HG03520 (cell line): ENCODE measurements around the gene TEX44.
"Not testable (repeated sequence)": the region's sequence is repeated elsewhere in the genome, so short reads cannot be mapped to it uniquely, and the experiment has no call there.

Experiments used
- ATAC-seq: cut with Tn5 transposase; IDR thresholded peaks from one replicate; pipeline ENCODE4 v1.9.1; 2021; ENCODE audit warnings: mild to moderate bottlenecking, moderate library complexity; ENCODE audit not compliant: unreplicated experiment

TEX44 gene

DNA sequence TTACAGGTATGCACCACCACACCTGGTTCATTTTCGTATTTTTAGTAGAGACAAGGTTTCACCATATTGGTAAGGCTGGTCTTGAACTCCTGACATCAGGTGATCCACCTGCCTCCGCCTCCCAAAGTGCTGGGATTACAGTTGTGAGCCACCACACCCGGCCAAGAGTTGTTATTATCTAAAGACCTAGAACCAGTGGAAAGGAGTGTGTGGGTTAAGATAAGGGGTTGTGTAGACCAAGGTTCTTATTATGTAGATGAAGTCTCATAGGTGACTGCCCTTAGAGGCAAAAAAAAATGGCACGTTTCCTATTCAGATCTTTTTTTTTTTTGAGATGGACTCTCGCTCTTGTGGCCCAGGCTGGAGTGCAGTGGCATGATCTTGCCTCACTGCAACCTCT, 21.7 kb upstream of the TEX44 start:
- not testable (repeated sequence) for ATAC-seq

GRCh38 chr2:231571661-231572191, 20.9 kb upstream of the TEX44 start:
- no peak for ATAC-seq

- ATAC-seq: no peak
Observed at GRCh38 chr2:231573096-231573495, 19.6 kb upstream of the TEX44 start.

- no peak for ATAC-seq
Observed at GRCh38 chr2:231573698-231574421, 18.8 kb upstream of the TEX44 start.

DNA sequence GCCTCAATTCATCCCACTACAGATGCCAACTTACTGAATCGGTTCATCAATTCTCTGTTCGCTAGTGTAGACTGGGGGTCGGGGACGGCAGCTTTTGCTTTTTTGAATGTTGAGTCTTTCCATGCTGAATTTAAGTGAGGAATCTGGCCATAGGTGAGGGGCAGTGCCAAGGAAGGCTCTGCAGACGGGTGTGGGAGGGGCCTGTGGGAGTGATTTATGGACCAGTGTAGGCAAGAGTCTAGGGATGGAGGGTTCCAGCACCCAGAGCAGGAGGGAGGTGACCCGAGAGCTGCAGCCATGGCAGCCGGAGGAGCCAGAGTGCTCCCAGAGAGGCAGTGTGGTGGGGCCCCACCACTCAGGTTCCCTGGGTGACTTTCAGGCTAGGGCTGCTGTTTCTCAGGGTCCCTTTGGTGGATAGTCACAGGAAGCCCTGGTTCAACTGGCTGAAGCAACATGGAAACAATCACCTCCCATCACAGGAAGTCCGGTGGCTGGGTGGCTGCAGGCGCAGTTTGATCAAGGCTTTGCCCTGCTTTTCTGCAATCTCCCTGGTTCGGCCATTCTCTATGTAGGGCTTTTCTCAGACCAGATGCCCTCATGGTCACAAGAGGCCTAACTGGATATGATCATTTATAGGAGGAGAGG, 16.9 kb upstream of the TEX44 start:
- ATAC-seq: no peak

DNA sequence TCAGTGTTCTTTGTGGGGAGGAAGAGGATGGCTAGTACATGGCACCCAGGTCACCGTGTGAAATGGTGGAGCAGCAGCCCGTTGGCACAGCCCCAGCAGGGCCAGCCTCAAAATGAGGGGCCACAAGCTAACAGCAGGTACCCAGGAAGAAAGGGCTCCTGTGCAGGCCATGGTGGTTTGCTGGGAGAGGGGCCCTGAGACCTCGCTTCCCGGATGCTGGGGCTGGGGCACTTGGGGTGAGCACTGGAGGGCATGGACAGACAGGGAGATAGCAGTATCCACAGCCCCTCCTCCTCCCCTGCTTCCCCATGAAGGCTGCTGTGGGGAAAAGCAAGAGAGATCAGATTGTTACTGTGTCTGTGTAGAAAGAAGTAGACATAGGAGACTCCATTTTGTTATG, 16.2 kb upstream of the TEX44 start:
- ATAC-seq: no peak

DNA sequence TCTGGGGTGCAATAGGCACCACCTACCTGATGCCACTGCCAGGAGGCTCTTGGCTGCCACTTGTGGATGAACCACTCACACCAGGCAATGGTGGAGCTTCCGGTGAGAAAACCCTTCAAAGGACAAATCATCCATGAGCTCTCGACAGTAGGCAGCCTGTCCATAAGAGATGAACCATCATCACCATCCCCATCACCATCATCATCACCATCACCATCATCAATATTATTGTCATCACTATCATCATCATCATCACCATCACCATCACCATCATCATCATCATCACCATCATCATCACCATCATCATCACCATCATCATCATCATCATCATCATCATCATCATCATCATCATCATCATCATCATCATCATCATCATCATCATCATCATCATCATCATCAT, 14.0 kb upstream of the TEX44 start:
- ATAC-seq: not testable (repeated sequence)

- no peak for ATAC-seq
Observed at GRCh38 chr2:231579560-231579959, 13.1 kb upstream of the TEX44 start.

- ATAC-seq: no peak
Observed at GRCh38 chr2:231581328-231581727, 11.3 kb upstream of the TEX44 start.

- ATAC-seq: no peak
Observed at GRCh38 chr2:231583982-231584381, 8.7 kb upstream of the TEX44 start.

DNA sequence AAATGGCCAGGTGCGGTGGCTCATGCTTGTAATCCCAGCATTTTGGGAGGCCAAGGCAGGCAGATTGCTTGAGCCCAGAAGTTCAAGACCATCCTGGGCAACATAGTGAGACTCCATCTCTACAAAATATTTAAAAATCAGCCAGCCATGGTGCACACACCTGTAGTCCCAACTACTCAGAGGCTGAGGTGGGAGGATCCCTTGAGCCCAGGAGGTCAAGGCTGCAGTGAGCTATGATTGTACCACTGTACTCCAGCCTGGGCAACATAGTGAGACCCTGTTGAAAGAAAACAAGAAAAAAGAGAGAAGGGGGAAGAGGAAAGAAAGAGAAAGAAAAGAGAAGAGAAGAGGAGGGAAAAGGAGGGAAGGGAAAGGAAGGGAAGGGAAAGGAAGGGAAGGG, 4.9 kb upstream of the TEX44 start:
- not testable (repeated sequence) for ATAC-seq

DNA sequence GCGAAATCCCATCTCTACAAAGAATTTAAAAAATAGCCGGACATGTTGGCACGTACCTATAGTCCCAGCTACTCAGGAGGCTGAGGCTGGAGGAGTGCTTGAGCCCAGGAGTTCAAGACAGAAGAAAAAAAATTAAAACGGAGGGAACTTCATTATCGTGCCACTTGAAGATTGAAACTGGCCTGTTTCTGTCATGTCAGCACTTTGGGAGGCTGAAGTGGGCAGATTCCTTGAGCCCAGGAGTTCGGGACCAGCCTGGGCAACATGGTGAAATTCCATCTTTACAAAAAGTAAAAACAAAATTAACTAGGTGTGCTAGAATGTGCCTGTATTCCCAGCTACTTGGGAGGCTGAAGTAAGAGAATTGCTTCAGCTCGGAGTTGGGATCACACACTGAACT, 3.0 kb upstream of the TEX44 start:
- no peak for ATAC-seq

GRCh38 chr2:231590614-231591013, 2.0 kb upstream of the TEX44 start:
- ATAC-seq: no peak

GRCh38 chr2:231593666-231594065, 1.0 kb downstream of the TEX44 start:
- ATAC-seq: no peak

DNA sequence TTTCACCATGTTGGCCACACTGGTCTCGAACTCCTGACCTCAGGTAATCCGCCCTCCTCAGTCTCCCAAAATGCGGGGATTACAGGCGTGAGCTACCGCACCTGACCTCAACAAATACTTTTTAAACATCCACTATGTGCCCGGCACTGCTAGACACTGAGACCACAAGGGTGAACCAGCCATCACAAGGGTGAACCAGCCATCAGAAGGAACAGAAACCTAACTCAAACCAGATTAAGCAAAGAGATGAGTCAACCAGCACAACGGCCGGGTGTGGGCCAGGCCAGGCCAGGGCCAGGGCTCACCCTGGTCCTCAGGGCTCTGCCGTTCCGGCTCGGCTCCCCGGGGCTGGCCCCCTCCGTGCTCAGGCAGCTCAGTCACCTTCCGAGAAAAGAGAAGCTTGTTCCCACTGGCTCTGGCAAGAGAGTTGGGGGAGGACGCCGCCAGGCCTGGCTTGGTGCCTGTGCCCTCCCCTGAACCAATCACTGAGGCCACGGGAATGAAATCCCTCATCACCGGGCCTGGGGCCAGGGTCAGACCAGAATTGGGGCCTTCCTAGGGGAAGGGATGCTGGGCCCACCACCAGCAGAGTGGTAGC, 4.4 kb downstream of the TEX44 start:
- ATAC-seq: peak; percentile 77

- no peak for ATAC-seq
Observed at GRCh38 chr2:231597627-231598026, 5.0 kb downstream of the TEX44 start.

DNA sequence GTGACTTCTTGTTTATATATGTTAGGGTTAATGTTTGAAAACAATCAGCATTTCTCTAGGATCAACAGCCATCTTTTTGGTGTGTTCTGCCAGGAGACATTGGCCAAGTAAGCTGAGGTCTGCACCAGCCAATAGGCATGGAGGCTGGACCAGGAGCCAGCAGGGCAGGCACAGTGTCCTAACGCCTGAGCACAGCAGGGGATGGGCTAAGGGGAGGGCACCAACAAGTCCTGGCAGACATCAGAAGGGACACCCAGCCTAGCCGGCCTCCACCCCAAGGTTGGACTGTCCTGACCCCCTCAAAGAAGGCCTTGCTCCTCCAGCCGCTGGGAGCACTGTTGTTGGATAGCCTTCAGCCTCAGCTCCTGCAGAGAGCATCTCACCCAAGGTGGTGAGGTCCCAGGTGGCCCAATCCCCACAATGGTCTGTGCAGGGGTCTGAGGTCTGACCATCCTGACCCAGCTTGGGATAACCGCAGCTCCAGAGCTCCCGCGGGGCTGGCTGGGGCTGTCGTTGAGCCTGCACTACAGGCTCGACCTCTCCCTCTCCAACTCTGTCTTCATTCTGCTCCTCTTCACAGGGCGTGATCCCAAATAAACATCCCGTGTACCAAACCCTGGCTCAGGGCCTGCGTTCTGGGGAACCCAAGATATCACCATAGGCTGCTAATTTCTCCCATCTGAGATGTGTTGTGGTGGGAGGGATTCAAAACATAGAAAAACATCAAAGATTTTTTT, 8.1 kb downstream of the TEX44 start:
- no peak for ATAC-seq

DNA sequence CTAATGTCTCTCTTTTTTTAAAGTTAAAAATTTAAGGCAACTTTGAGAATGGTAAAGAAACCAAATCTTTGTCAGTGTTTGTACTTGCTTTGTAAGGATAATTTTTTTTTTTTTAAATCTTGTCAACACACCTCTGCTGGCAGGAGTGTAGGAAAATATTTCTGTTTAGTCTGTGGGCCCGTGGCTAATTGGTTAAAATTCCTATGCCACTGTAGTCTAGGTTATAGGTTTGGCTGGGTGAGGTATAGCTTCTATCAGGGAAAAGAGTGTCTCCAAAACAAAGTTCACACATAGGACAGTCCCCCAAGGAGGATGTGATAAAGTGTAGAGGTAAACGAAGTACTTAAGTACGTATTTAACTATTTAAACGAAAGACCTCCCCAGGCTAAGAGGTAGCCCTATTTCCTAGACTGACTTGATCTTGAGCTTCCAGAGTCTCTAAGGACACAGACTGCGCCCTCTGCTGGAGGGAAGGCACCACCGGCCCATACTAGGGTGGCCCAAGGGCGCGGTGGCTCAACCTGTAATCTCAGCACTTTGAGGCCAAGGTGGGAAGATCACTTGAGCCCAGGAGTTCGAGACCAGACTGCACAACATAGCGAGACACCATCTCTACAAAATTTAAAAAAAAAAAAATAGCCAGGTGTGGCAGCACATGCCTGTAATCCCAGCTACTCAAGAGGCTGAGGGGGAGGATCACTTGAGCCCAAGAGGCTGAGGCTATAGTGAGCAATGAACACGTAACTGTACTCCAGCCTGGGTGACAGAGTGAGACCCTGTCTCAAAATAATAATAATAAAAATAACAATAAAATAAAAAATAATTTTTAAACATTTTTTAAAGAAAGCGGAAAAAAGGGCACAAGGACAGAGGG, 8.9 kb downstream of the TEX44 start:
- ATAC-seq: peak; percentile 33

GRCh38 chr2:231602859-231603467, 10.3 kb downstream of the TEX44 start:
- ATAC-seq: no peak

DNA sequence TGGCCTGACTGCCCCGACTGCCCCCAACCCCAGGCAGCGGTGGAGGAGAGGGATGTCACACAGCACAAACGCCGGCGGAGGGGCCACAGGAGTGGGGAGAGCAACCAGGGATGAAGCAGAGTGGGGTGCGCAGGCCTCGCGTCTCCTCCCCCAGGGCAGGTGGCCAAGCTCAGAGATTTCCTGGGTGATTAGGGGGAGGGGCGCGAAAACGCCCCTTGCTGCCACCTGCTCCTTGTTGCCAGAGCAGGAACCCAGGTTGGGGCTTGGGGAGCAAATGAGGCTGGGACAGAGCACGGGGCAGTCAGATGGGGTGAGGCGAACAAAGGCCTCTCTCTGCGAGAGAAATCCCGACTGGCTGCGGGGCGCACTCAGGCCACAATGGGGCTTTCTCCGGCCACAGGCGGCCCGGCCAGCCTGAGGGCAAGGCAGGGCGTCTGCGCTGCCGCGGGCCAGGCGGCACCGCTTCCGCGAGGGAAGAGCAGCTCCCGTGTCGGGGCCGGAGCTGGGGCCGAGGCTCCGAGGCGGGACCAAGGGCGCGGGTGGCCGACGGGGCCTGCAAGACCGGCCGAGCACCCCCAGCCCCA, 11.5 kb downstream of the TEX44 start:
- ATAC-seq: no peak
